ENCODE results near the gene APBA1. TPM values are rescaled to one million over a fixed set of nuclear protein-coding genes. Genes with fewer than 3 reads are reported as not detected.

The APBA1 gene
- polyA plus RNA-seq, 1 of the 3 experiments (the other 2 are of a cell fraction), result 3.1 TPM

DNA sequence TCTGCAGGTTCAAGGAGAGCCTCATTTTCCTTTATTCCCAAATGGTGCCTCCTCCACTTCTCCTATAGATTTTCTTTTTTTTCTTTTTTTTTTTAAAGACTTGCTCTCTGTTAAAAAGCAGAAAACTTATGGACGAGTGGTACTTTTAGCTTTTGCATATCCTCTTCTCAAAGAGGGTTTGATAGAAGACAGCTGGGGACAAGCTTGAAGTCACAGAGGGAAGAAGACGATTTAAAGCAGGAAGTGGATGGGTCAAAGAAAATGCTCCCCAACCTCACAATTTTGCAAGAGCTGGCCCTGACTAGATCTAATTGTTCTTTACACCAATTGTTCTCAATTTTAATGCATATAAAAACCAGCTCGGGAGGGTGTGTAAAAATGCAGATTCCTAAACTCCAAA, 48.9 kb downstream of the APBA1 start:
- Histone ChIP-seq H3K36me3 (replicated peaks in 1 of 2; ENCODE audit: control insufficient read depth in 1 of 2, insufficient read depth in 2 of 2, low read length in 1 of 2) (no peaks in the 10 kb centered on the region), H3K27me3 (ENCODE audit: insufficient read depth) (no peaks in the 10 kb centered on the region), H3K9ac (no peak overlapping the region), H3K27ac (ENCODE audit: low read depth in 2 of 2, low read length in 1 of 2) (no peak overlapping the region), H3K4me1 (ENCODE audit: control insufficient read depth in 1 of 2, insufficient read depth in 2 of 2, low read depth in 1 of 2, low read length in 1 of 2) (no peaks in the 10 kb centered on the region; a peak in 1 of 4 replicates), H3K9me2 (no peaks in the 10 kb centered on the region), H3K4me3 (ENCODE audit: low read depth in 2 of 2, low read length in 1 of 2) (no peak overlapping the region), H3F3A (replicated peaks; ENCODE audit: insufficient read depth) (no peaks in the 10 kb centered on the region), H3K9me3 (no peaks in the 10 kb centered on the region), H2AFZ (ENCODE audit: low read depth) (no peak overlapping the region), H3K79me2 (ENCODE audit: insufficient read depth) (no peaks in the 10 kb centered on the region), H4K20me1 (ENCODE audit: insufficient read depth) (no peaks in the 10 kb centered on the region), H3K4me2 (no peak overlapping the region)
- CTCF ChIA-PET, result interaction anchor here (1.6 kb wide), 2 partner anchors 49 to 488 kb away, joined by 3 to 5 read pairs; partner anchors contain the start of gene APBA1
- 79% methylated on average over 3 of the region's 3 CpGs for WGBS (ENCODE audit: low lambda C conversion rate)
- POLR2A ChIA-PET, result no interaction called here
- TF ChIP-seq, protein P1, sequence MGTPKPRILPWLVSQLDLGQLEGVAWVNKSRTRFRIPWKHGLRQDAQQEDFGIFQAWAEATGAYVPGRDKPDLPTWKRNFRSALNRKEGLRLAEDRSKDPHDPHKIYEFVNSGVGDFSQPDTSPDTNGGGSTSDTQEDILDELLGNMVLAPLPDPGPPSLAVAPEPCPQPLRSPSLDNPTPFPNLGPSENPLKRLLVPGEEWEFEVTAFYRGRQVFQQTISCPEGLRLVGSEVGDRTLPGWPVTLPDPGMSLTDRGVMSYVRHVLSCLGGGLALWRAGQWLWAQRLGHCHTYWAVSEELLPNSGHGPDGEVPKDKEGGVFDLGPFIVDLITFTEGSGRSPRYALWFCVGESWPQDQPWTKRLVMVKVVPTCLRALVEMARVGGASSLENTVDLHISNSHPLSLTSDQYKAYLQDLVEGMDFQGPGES (IDR thresholded peaks at IDR 0.05; ENCODE audit: low read depth, low read length), result no peak
- TF ChIP-seq RXRA (IDR thresholded peaks at IDR 0.05; ENCODE audit: borderline replicate concordance, low read depth), result no peak
- TF ChIP-seq JUND (IDR thresholded peaks at IDR 0.05), result no peak
- no peak for TF ChIP-seq EZH2phosphoT487 (IDR thresholded peaks at IDR 0.05; ENCODE audit: borderline replicate concordance, low read depth)
- TF ChIP-seq MEF2A (IDR thresholded peaks at IDR 0.05; ENCODE audit: borderline replicate concordance, low read depth), result no peak
- TF ChIP-seq TCF12 (IDR thresholded peaks at IDR 0.05), result no peak
- TF ChIP-seq POLR2AphosphoS5 (IDR thresholded peaks at IDR 0.05; ENCODE audit: low read depth, low read length), result no peak
- TF ChIP-seq GATA2 (CRISPR knock-in tag; IDR thresholded peaks at IDR 0.05), result no peak
- TF ChIP-seq, protein P2, sequence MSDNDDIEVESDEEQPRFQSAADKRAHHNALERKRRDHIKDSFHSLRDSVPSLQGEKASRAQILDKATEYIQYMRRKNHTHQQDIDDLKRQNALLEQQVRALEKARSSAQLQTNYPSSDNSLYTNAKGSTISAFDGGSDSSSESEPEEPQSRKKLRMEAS (IDR thresholded peaks at IDR 0.05; ENCODE audit: low read depth), result no peak
- no peak for TF ChIP-seq NFIC (IDR thresholded peaks at IDR 0.05; ENCODE audit: borderline replicate concordance)
- no peak for TF ChIP-seq ELF1 (IDR thresholded peaks at IDR 0.05)
- TF ChIP-seq TAF1 (IDR thresholded peaks at IDR 0.05; ENCODE audit: borderline replicate concordance, low read depth, low read length), result no peak
- TF ChIP-seq MXI1 (IDR thresholded peaks at IDR 0.05; ENCODE audit: low read depth, low read length), result no peak
- TF ChIP-seq YY1 (IDR thresholded peaks at IDR 0.05; ENCODE audit: low read depth), result no peak
- TF ChIP-seq, protein P3, sequence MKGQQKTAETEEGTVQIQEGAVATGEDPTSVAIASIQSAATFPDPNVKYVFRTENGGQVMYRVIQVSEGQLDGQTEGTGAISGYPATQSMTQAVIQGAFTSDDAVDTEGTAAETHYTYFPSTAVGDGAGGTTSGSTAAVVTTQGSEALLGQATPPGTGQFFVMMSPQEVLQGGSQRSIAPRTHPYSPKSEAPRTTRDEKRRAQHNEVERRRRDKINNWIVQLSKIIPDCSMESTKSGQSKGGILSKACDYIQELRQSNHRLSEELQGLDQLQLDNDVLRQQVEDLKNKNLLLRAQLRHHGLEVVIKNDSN (IDR thresholded peaks at IDR 0.05; ENCODE audit: borderline replicate concordance, low read depth), result no peak
- no peak for DNase-seq

DNA sequence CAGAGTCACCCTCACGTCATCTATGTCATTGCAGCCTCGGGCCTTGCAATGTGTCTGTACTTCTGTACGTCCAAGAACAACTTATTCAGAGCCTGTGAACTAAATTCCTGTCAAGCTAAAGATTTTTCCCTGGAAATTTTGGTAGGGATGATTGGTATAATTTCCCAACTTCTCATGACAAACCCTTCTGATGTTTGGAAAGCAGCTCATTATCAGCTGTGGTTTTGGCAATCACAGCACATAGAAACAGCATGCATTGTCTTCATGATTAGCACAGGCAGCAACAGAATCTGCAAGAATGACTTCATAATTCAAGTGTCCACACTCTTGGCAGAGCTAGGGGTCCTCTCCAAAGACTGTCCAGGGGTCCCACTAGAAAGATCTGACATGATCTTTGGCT, 49.5 kb downstream of the APBA1 start:
- ChIA-PET CTCF (interaction anchor here (1.6 kb wide), 2 partner anchors 50 to 488 kb away, joined by 3 to 5 read pairs; partner anchors contain the start of gene APBA1), POLR2A (no interaction called here)
- H3K4me3 ChIP-seq (ENCODE audit: low read depth in 2 of 2, low read length in 1 of 2), result no peak overlapping the region
- no peaks in the 10 kb centered on the region for H3F3A ChIP-seq (replicated peaks; ENCODE audit: insufficient read depth)
- no peak overlapping the region for H3K27ac ChIP-seq (ENCODE audit: low read depth in 2 of 2, low read length in 1 of 2)
- H3K9ac ChIP-seq, result no peak overlapping the region
- no peaks in the 10 kb centered on the region for H3K9me2 ChIP-seq
- H3K4me2 ChIP-seq, result no peak overlapping the region
- no peaks in the 10 kb centered on the region for H3K27me3 ChIP-seq (ENCODE audit: insufficient read depth)
- H2AFZ ChIP-seq (ENCODE audit: low read depth), result no peak overlapping the region
- no peaks in the 10 kb centered on the region for H3K9me3 ChIP-seq
- no peaks in the 10 kb centered on the region; a peak in 1 of 4 replicates for H3K4me1 ChIP-seq (ENCODE audit: control insufficient read depth in 1 of 2, insufficient read depth in 2 of 2, low read depth in 1 of 2, low read length in 1 of 2)
- no peaks in the 10 kb centered on the region for H3K79me2 ChIP-seq (ENCODE audit: insufficient read depth)
- TF ChIP-seq, protein P4, sequence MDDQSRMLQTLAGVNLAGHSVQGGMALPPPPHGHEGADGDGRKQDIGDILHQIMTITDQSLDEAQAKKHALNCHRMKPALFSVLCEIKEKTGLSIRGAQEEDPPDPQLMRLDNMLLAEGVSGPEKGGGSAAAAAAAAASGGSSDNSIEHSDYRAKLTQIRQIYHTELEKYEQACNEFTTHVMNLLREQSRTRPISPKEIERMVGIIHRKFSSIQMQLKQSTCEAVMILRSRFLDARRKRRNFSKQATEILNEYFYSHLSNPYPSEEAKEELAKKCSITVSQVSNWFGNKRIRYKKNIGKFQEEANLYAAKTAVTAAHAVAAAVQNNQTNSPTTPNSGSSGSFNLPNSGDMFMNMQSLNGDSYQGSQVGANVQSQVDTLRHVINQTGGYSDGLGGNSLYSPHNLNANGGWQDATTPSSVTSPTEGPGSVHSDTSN (IDR thresholded peaks at IDR 0.05), result no peak
- no peak for TF ChIP-seq NFIC (IDR thresholded peaks at IDR 0.05; ENCODE audit: borderline replicate concordance)
- TF ChIP-seq RAD21 (IDR thresholded peaks at IDR 0.05; ENCODE audit: low read length), result no peak
- no peak for TF ChIP-seq YY1 (IDR thresholded peaks at IDR 0.05; ENCODE audit: low read depth)
- TF ChIP-seq, protein P2 (IDR thresholded peaks at IDR 0.05; ENCODE audit: low read depth), result no peak
- TF ChIP-seq GATA2 (CRISPR knock-in tag; IDR thresholded peaks at IDR 0.05), result no peak
- no peak for TF ChIP-seq FOXM1 (IDR thresholded peaks at IDR 0.05; ENCODE audit: low read depth)
- TF ChIP-seq RFX5 (IDR thresholded peaks at IDR 0.05; ENCODE audit: low read length), result no peak
- TF ChIP-seq, protein P3 (IDR thresholded peaks at IDR 0.05; ENCODE audit: borderline replicate concordance, low read depth), result no peak
- TF ChIP-seq SIN3A (IDR thresholded peaks at IDR 0.05; ENCODE audit: borderline replicate concordance, low read depth, low read length), result no peak
- TF ChIP-seq, protein P5, sequence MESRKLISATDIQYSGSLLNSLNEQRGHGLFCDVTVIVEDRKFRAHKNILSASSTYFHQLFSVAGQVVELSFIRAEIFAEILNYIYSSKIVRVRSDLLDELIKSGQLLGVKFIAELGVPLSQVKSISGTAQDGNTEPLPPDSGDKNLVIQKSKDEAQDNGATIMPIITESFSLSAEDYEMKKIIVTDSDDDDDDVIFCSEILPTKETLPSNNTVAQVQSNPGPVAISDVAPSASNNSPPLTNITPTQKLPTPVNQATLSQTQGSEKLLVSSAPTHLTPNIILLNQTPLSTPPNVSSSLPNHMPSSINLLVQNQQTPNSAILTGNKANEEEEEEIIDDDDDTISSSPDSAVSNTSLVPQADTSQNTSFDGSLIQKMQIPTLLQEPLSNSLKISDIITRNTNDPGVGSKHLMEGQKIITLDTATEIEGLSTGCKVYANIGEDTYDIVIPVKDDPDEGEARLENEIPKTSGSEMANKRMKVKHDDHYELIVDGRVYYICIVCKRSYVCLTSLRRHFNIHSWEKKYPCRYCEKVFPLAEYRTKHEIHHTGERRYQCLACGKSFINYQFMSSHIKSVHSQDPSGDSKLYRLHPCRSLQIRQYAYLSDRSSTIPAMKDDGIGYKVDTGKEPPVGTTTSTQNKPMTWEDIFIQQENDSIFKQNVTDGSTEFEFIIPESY (IDR thresholded peaks at IDR 0.05; ENCODE audit: borderline replicate concordance, low read depth), result no peak
- no peak for TF ChIP-seq ELF1 (IDR thresholded peaks at IDR 0.05)
- H3K36me3 ChIP-seq (replicated peaks in 1 of 2; ENCODE audit: control insufficient read depth in 1 of 2, insufficient read depth in 2 of 2, low read length in 1 of 2), result no peaks in the 10 kb centered on the region
- WGBS (ENCODE audit: low lambda C conversion rate), result 90% methylated on average over 3 of the region's 3 CpGs
- no peak for DNase-seq
- no peaks in the 10 kb centered on the region for H4K20me1 ChIP-seq (ENCODE audit: insufficient read depth)
